HG03045 (cell line): Measurements from ENCODE around the gene FOXP1.

Source experiments
- ATAC-seq: cut with Tn5 transposase; IDR thresholded peaks from one replicate; pipeline ENCODE4 v1.9.1; 2021; ENCODE audit warnings: mild to moderate bottlenecking, moderate library complexity; ENCODE audit not compliant: unreplicated experiment

The FOXP1 gene

DNA sequence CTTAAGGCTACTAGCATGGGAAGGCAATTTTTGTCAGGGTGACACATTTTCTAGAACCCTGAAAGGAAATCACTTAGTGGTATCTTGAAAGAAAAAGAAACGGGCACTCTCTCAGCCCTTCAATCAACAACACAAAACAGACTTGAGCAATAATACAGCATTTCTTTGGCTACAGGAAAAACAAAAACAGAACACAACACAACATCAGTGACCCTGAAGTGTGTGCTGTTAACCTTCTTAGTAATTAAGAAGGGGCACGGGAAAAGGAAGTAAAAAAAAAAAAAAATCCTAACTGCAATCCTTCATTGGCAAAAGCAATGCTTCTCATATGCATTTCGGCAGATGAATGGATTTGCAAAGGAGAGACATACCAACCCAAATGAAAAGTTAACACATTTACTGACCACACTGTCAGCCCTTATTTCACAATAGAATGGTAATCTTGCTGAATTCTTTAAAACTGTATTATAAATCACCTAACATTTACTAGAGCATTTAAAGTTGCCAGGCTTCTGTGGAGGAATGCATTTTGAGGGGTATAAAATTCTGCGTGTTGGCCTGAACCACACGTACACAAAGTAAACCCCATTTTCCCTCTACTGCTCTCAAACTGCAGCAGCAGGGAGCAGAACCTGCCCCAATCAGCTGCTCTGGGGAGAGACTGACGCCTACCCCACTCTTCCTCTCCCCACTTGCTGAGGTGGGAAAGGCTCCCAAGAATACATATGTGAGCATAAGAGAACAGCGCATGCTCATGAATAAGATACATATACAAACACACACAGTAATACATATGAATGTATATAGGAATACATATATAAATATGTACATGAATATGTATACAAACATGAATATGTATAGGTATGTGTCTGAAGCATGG, 198.5 kb downstream of the FOXP1 start:
- no peak for ATAC-seq

DNA sequence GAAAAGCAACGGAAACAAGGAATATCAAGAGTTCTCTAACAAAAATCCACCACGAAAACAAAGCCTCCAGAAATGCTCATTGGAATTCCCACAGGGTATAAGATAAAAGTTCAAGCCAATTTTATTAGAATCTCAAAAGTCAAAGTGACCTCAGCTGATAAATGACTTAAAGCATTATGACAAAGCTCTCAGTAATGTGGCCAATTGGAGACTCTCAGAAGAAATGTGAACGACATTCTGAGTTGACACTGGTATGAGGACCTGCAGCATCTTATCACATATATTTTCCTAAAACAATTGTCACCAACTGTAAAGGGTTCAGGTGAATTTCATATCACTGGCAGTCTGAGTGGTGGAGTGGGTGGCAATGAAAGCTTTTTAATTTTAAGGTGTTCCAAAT, 199.1 kb downstream of the FOXP1 start:
- no peak for ATAC-seq

DNA sequence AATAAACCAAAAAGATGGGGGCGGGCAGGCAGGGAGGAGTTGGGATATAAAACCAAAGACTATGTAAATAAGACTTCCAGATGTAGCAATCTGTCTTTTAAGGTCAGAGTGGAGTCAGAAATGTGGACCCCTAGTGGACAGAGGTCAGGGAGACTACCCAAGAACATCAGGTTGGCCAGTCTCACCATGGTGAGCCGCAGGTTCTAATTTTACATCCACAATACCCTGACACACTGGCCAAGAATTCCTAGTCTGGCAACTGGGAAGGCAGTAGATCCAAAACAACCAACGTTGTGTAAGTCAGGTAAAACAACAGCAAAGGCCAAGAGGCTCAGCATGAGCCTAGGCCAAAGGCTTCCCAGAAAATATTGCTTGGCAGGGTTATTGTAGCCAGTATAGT, 203.4 kb downstream of the FOXP1 start:
- ATAC-seq, result no peak

DNA sequence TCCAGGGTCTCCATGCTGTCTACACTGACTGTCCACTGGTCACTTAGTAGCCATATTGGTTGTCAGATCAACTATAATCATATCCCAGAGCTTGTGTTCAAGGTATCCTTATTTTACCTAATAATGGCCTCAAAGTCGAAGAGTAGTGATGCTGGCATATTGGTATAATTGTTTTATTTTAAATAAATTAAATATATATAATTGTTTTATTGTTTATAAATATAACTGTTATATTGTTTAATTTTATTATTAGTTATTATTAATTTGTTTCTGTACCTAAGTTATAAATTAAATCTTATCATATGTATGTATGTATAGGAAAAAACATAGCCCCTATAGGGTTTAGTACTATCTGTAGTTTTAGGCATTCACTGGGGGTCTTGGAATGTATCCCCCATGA, 205.0 kb downstream of the FOXP1 start:
- ATAC-seq, result no peak

- no peak for ATAC-seq
These were observed 206.6 kb downstream of the FOXP1 start for GRCh38 chr3:71376911-71377310.

GRCh38 chr3:71376503-71376902, 207.0 kb downstream of the FOXP1 start:
- no peak for ATAC-seq

GRCh38 chr3:71374582-71374981, 208.9 kb downstream of the FOXP1 start:
- no peak for ATAC-seq

- no peak for ATAC-seq
These were observed 210.5 kb downstream of the FOXP1 start for GRCh38 chr3:71372911-71373637.

- ATAC-seq, result no peak
These were observed 211.2 kb downstream of the FOXP1 start for GRCh38 chr3:71372241-71372768.

DNA sequence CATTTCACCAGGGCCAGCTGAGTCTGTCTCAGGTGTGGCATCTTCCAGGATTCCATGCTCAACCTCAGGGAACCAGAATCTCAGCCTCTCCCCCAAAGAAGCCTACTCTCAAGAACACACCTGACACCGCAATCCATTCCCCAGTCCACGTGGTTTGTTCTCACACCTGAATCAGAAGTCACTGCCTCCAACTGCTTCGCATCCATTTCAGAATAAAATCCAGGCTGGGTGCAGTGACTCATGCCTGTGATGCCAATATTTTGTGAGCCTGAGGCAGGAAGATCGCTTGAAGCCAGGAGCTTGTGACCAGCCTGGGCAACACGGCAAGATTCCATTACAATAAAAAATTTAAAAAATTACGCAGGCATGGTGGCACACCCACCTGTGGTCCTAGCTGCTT, 212.2 kb downstream of the FOXP1 start:
- no peak for ATAC-seq

- ATAC-seq, result no peak
These were observed 213.1 kb downstream of the FOXP1 start for GRCh38 chr3:71370467-71370866.

- ATAC-seq, result no peak
These were observed 213.7 kb downstream of the FOXP1 start for GRCh38 chr3:71369701-71370391.

DNA sequence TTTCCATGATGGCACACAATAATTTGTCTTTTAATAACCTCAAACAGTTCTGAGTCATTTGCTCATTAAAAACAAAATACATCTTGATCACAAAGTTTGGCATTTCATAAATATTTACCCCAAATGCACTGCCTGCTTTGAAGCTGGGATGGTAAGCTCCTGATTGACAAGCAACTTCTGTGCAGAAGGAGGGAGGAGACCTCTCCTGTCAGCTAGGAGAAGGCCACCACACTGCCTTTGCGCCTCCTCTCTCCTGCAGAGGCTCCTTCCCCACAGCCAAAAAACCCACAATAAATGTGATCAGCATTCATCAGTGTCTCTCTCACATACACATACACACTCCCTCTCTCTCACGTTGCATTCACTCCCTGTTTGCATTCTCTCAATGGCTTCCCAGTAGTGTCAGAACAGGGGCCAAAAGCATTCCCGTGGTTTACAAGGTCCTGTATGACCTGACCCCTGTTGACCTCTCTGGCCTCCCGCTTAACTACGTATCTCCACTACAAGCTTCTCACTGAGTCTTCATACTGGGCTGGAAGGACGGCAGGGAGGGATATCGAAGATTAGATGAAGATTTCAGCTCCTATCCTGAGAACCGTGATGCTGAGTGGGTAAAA, 216.4 kb downstream of the FOXP1 start:
- no peak for ATAC-seq

- no peak for ATAC-seq
These were observed 222.1 kb downstream of the FOXP1 start for GRCh38 chr3:71361334-71361890.

GRCh38 chr3:71360764-71361163, 222.8 kb downstream of the FOXP1 start:
- peak; percentile 84 for ATAC-seq

- ATAC-seq, result peak; percentile 21
These were observed 223.3 kb downstream of the FOXP1 start for GRCh38 chr3:71360180-71360579.

DNA sequence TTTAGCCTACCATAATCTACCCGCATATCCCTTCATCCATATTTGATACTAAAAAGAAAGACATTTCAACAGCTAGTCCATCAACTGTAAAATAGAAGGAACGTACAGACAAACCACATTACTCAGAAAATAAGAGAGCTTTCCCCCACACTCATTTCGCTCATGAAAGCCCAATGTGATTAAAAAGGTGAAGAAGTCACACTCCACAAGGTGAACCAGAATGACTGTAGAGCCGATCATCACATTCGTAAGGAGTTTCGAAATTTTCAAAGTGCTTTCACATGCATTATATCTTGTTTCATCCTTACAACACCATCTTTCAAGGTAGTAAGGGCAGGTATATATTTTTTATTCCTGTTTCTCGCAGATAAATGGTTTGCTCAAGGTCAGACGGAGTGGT, 225.3 kb downstream of the FOXP1 start:
- no peak for ATAC-seq

- ATAC-seq, result no peak
These were observed 227.3 kb downstream of the FOXP1 start for GRCh38 chr3:71356265-71356664.

- no peak for ATAC-seq
These were observed 227.7 kb downstream of the FOXP1 start for GRCh38 chr3:71355862-71356261.

DNA sequence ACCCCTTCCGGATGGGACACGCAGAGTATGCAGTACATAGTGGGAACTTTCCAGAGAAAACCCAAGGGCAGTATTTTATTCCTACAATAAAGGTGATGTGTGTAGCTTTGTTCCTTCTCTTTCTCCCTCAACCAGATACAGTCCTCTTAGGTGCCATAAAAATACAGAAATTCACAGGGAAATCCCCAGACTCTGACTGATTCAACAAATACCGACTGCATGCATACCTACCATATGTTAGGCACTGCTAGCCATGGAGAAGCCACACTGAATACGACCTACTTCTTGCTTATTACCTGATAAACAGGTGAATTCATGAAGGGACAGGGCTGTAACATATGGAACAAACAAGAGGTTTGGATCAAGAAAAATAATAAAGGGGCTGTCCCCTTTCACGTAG, 228.5 kb downstream of the FOXP1 start:
- ATAC-seq, result no peak
